TTC549 (cell line): Measurements from ENCODE around the gene BOD1L2.

Source experiments
- FAIRE-seq: peaks from 2 replicates; lab custom pipeline; 2012; peaks lifted over from hg19 to GRCh38; lab: Jason Lieb, UNC

Gene BOD1L2

DNA sequence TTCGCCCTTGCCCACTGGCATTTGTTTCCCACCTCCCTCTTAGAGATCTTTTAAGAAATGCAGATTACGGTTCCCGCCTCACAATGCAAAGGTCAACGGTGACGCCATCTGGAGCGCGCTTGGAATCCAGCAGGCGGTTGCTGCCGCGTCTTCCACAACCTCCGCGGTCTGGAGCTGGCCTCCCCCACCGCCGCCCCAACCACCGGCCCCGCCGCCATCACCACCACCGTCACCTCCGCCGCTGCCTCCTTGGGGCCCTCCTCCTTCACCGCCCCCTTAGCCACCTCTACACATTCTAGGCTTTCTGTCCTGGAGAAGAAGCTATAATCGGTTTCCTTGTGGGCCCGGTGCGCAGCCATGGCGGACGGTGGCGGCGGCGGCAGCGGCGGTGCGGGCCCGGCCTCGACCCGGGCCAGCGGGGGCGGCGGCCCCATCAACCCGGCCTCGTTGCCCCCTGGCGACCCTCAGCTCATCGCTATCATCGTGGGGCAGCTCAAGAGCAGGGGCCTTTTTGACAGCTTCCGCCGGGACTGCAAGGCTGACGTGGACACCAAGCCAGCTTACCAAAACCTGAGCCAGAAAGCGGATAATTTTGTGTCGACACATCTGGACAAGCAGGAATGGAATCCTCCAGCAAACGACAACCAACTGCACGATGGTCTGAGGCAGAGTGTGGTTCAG lies at the start of gene BOD1L2:
Gene BOD1L2 (plus strand): TSS at position 132 of the 681 bp plus-strand sequence. CDS start 226 bp downstream, at position 358.
- no peak for FAIRE-seq

DNA sequence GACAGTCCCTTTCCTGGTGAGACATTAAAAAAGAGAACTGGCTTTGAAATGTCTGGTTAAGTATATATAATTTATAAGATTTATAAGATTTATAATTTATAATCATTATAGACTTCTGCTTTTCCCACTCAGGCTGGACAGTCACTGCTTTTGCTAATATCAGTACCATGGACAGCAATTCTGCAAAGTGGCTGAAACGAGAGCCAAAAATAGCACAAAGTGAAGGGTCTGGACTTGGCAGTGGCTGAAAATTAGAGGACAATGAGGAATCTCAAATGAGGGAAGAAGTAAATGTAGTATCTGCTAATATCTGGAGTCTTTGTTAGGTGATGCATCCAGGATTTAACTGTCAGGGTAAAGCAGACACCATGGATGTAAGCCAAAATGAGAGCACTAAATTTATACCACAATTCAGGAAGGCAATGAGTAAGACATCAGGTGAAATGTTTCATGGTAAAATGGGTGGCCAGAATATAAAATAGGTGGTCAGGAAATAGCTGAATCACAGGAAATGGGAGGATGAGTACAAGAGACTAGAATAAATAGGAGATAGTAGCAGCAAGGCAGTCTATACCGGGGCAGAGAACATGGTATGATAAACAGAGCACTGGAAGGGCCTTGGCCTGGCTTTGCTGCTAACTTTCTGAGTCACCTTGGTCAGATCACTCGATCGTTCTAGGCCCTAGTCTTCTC lies 39.6 kb upstream of the BOD1L2 start:
- FAIRE-seq, result no peak

DNA sequence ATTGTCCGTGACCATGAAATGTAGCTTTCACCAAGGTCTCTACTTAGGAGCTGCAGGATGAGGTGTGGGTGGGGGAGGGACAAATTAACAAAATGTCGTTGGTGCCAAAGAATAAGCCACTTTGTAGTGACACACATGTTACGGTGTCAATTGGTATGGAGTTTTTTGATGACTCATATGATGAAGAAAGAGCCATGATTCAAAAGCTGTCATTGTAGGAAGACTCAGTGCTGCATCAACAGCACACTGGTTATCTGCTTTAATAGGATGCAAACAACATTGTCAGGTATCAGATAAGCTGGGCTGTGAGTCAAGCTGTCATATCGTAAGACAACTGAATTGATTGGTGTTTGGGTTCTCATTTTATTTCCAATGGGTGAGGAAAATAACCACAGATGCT lies 36.6 kb upstream of the BOD1L2 start:
- no peak for FAIRE-seq

DNA sequence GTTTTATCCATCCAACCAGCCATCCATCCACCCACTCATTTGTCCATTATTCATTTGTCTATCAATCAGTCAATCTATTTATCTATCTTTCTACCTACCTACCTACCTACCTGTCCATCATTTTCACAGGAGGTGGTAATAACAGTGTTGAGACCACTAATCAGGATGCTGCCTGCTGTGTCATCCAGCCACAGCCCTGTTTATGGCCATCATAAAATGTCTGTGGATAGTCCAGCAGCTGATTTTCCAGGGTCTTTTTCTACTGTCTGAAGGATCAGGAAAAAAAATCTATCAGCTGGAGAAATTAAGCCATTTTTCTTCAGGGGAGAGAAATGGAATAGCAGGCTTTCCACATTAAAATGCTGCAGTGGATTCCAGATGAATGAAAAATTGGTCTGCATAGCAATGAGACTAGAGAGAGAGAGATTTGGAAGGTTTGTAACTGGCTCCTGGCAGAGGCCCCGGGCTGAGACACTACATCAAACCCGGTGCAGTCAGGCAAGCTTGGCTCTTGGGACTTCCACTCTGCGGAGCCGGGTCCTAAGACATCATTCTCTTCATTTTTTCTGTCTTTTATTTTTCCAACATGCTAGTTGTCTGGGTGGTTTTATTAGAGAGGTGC lies 33.0 kb upstream of the BOD1L2 start:
- FAIRE-seq, result no peak

DNA sequence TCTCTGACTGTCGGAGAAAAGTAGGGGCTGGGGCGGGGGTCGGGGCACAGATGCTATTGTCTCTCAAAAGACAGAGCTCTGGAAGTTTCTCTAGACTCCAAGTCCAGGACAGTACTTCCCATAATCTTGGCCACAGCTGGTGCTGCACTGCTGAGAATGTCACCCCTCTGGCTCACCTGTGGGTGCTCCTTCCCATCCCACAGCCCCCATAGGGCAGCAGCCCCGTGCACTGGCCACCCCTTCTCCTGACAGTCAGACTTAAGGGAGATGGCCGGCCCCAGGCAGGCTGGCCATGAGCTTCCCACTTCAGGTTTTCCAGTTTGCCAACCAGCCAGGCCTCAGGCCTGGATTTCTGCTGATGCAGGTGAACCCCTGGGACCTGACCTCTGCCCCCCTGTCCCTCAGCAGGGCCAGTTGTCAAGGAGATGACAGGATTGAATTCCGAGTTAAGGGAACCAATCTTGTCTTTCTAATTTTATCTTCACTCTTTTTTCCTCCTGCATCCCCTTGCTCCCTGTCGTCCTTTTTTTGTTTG lies 30.2 kb upstream of the BOD1L2 start:
- no peak for FAIRE-seq

DNA sequence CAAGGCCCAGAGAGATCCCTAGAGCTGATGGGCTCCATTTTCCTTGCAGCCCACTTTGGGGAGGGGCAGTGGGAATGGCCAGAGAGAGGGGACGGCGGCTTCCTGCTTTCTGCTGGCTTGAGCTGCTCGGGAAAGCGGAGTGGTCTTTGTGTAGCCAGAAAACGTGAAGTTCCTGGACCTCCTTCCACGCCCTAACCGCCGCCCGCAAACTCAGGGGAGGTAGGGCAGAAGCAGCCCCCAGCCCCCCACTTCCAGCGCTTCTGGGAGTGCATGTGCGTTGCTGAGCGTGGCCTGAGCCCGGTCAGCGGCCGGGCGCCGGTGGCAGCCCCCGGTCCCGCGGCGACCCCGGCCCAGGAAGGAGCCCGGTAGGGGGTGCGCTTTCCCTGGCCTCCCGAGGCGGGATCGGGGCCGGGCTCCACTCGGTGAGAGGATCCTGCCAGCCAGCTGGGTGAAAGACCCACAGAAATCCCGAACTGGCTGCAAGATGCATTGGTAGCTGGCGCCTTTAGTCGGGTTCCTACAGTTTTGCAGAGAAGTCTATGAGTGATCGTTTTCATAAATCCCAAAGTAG lies 25.3 kb upstream of the BOD1L2 start:
- FAIRE-seq, result no peak

DNA sequence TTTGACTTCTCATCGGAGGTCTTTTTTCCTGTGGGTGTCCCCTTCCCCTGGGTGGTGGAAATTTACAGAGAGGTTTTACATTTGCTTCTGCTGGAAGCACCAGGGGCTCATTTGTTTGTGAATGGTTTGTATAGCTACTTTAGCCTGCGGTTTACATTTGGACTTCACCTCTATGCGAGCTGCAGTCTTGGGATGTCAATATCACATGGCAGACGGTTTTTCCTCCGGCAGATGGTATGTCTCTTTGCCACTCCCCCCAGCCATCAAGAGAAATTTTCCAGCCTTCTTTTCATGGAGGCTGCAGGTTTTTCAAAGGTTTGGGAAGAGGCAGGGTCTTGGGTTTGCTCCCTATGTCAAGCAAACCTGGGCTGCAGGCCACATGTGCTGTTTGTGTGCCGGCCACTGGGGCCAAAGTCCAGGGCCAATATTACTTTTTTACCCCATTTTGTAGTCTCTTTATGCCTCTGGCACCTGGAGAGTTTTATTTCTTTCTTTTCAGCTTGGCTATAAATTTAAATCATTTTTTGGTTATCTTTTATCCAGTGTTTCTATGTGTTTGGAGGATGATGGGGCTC lies 23.9 kb upstream of the BOD1L2 start:
- FAIRE-seq, result no peak

DNA sequence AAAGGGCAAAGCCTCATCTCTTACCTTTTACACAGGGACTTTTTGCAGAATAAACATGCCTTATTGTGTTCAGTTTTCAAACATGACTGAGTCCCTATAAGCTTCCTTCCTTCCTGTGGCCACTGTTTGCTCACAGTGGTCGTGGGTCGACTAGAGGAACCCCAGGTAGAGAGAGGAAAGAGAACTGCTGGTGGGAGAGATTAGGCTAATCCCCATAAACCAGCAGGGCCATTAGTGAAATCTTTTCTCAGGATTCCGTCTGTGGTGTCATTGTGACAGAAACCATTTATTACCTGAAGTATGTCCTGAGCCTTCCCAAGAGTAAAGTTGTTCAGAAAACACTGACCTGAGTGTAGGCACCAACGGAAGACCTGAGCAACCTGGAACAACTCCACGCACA lies 21.3 kb upstream of the BOD1L2 start:
- FAIRE-seq, result no peak

DNA sequence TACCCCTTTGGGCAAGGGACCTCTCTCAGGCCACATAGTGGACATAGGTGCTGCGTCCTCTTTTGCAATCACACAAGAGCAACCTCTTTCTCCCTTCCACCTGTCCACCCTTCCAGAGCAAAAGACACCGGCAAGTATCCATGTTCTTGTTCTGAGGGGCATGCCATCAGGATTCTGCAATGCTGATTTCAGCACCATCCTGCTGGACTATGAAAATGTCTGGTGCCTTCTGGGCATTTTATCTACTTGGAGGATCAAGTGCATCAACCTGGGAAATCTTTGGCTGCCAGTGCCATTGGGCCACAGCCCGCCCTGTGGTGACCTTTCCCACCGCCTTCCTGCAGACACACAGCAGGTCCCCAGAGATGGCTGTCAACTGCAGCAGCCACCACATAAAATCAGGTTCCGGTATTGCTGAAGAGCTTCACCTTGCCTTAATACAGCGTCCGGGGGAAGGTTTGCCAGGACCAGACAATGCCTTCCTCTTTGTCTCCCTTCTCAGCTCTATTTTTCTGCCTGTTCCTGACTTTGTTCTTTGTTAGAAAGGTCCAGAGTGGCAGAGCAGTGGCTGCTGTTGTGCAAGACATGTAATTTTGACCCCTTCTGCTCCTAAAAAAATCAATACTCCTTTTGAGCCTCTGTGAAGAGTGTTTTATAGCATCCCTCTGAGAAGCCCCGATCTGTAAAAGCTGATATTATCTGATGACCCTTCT lies 18.5 kb upstream of the BOD1L2 start:
- FAIRE-seq, result no peak

DNA sequence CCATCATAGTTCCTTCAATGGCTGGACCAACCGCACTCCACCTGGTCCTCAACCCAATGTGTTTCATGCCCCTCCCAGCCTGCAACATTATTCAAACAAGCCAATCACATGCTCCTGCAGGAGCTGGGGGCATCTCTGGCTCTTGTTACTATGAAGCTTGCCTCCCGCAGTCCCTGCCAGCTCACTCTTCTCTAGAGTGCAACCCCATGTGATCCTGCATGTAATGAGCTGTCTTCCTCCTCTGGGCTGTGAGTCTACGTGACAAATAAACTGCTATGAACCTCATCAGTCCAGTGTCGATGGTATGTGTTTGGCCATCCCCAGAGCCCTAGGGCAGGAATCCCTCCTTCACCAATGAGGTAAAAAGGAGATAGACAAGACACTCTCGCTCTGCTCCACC lies 15.8 kb upstream of the BOD1L2 start:
- FAIRE-seq, result no peak

DNA sequence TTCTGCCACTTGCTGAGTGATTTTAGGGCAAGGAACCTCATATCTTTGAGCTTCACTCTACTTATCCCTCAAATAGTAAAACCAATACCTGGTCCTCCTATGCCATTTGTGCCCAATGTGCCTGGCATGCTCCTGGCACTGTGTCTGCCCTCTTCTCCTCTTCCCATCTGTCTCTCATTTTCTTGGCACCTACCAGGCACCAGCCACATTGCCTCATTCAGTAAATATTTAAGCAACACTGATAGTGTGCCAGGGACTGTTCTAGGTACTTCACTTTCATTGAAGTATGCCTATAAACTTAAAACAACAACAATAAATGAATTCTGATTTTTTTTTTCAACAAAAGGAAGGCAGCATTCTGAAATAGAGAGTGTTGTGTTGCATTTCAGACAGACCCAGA lies 15.1 kb upstream of the BOD1L2 start:
- no peak for FAIRE-seq

DNA sequence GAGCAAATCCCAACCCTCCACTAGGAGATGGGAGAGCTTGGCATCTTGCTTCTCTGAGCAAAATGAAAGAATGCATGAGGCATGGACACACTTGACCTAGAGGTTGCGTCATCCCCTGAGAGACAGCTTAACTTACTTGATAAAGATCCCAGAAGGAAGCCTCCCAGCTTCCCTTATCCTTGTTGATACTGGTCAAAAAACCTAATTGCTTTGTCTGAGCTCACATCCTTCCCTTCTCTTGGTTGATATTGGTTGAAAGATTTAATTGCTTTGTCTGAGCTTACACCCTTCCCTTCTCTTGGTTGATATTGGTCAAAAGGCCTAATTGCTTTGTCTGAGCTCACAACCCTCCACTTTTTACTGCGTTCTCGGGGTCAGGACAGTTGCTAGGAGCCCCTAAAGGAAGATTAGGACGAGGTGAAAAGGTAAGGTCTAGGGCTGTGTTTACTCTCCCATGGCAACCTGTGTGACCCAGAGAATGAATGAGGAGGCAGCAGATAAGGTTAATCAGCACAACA lies 12.2 kb upstream of the BOD1L2 start:
- no peak for FAIRE-seq

DNA sequence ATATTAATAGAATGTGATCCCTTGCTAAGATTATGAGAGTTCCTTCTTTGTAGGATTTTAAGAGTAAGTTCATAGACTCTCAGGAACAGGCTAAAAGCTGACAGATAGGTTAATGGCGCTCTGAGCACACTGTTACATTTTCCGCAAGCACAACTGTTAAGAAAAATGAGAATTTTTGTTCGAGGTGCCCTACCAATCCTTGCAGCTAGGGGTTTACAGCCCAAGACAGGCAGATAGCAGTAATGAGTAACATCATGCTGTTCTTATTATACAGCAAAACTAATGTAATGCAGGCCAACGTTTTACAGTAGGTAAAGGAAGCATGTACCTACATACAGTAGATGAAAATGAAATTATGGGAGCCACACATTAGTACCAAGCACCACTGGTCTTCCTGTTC lies 11.2 kb upstream of the BOD1L2 start:
- no peak for FAIRE-seq

DNA sequence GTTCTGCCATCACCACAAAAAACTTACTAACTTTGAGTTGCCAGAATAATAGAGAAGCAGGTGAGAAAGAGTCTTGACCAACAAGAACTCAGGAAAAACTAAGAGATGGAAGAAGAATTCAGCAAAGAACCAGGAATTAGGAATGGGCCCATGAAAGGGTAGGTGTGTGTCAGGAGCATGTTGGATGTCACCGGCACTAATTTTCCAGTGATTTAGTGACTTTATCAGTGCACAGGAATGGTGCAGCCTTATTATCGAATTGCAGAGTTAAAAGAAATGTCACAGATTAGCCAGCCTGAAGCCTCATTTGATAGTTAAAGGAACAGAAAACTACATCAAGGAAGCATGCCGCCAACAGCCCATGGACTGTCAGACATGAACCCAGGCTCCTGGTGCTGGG lies 9.0 kb upstream of the BOD1L2 start:
- FAIRE-seq, result no peak

DNA sequence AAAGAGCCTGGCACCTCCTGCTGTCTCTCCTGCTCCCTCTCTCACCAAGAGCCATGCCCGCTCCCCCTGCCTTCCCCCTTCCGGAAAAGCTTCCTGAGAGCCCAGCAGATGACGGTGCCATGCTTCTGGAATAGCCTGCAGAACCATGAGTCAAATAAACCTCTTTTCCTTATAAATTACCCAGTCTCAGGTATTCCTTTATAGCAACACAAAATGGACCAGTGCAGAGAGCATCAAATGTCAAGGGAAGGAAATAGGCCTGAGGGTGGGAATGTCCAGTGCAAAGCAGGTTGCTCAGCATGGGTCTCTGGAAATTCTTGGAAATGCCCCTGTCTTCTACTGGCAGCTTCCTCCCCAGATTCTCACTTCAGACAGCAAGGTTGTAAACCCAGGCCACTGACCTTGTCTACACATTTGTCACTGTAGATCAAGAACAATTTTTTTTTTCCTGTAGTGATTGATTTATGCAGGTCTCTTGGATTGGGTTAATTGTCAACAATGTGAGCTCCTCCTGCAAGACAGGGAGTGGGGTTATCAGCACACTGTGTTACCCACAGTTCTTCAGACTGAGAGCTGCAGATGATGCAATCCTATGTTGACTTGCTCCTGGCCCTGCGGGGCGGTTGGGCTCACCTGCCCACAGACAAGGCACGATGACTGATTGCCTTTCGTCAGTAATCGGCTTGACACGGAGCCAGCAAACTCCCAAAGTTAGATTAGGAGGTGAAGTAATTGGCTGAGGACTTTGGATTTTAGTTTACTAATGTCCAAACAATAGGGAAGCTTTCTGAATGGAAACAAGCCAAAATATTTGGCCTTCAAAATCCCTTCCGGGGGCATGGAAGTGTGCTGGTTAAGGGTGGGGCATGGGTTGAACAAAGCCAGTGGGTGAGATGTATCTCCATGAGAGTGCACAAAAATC lies 5.4 kb upstream of the BOD1L2 start:
- no peak for FAIRE-seq

DNA sequence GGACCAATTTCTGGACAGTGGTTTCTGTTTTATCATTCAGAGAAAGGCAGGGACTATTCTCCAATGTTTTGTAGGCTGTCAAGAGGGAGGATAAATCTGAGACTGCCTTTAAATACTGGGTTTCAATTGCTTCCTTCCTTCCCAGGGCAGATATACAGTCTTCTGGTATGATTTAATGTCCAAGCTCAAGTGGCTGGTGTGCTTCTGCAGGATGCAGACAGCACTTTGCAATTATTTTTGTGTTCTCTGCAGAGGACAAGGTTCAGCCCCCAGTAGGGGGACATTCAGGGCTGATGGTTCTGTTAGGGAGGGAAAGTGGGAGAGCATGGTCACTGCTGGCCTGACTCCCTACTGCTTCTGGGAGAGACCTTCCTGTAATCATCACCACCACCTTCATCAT lies 4.6 kb upstream of the BOD1L2 start:
- FAIRE-seq, result no peak

DNA sequence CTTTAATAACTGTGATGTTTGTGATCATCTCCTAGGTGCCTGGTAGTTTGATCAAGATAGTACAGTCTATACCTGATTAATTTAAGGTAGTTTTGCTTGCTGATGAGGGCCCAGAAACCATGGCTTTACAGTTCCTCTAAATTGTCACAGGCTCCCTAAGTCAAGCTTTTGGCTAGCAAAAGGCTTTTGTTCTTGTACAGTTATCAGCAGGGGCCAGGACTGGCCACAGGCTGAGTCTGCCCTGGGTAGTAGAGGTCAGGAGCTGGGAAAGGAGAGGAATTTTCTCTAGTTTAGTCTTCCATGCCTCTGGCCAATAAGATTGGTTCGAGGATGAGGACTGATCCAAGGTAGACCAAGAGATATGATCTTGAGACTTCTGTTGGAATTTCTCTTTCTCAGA lies 3.6 kb upstream of the BOD1L2 start:
- no peak for FAIRE-seq

DNA sequence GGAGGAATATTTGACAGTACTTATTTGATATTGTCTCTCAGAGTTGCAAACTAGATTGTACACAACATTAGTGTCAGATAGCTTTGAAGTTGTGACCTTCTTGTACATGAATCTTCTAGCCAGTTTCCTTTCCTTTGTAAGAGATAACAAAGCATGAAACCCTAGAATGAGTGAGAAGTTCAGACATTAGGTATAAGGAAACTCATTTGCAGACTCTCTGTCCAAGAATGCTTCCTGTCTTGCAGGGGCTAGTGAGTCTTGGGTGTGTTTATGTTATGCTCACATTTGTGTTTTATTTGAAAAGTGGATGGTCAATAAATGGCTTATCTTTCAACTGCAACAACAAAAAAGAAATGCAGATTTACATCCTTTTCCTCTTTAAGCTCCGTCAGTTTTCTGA lies 1.4 kb downstream of the BOD1L2 start:
- no peak for FAIRE-seq

DNA sequence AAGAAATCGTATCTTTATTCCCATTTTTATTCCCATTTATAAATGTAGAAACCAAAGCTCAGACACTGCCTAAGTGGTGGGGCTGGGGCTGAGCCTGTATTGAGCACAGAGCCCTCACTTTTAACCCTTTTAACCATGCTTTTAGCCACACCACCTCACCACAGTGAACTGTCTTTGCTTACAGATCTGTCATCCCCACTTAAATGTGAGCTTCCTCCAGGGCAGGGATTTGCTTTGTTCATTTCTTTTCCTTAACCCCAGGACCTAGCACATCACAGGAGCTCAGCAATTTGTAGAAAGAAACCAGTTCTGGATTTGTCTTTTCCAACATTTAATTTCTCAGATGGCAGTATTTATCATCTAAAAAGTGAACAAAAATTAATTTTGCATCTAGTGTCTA lies 2.2 kb downstream of the BOD1L2 start:
- FAIRE-seq, result no peak

DNA sequence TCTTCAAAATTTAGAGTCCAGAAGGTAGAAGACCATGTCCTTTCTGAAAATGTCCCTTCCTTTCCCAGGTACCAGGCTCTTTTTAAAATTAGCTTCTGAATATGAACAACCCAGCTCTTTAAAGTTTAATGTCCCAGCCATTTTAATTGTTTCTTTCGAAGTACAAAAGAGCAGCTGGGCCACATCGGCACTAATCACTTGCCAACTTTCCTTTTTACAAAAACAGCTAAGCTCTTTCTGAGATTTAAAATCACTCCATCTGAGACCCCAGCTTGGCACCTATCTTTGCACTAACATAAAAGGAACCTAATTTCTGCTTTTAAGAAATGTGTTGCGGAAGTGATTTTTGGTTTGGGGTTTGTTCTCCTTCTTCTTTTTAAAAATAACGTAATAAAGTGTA lies 2.6 kb downstream of the BOD1L2 start:
- no peak for FAIRE-seq

DNA sequence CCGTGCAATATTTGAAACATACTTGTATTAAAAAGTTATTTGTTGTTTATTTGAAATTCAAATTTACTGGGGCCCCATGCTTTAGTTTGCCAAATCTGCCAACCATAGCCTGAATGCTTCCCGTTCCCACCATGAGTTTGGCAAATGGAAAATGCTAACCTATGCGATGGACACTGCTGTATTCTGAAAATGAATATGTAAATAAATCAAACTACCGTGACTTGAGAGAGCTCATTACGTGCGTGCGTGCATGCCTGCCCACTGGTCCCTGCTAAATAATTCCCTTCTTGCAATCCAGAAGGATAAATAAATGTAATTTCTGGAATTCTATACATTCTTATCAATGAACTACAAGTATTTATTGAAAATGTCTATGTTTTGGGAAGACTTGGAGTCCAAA lies 3.2 kb downstream of the BOD1L2 start:
- no peak for FAIRE-seq
